Measurements from ENCODE around the gene CSTB. TPM values are rescaled to one million over a fixed set of nuclear protein-coding genes. Genes with fewer than 3 reads are reported as not detected.
"Not testable (repeated sequence)": the region's sequence is repeated elsewhere in the genome, so short reads cannot be mapped to it uniquely, and the experiment has no call there.

The CSTB gene, protein sequence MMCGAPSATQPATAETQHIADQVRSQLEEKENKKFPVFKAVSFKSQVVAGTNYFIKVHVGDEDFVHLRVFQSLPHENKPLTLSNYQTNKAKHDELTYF
- 45.6 TPM for polyA plus RNA-seq (2013, experiment 1 of 2)
- polyA plus RNA-seq (2013, experiment 2 of 2), result 48.2 TPM

- Histone ChIP-seq H3K4me3 (ENCODE audit: low read length) (peak within 1 kb of the TSS; percentile 98), H3K27me3 (ENCODE audit: insufficient read depth, low read length) (no peaks in the 10 kb centered on the region), H3K36me3 (ENCODE audit: insufficient read depth, low read length) (peaks cover 18% of the 10 kb centered on the region), H3K9ac (ENCODE audit: low read depth, low read length) (peak within 1 kb of the TSS; percentile 88), H3K9me3 (ENCODE audit: insufficient read depth, low read depth, low read length) (no peaks in the 10 kb centered on the region), H3K27ac (ENCODE audit: low read depth, low read length) (peak within 1 kb of the TSS; percentile 66; the same call in 1 of the 2 replicates), H3K4me1 (ENCODE audit: insufficient read depth, low read length) (peaks cover 22% of the 10 kb centered on the region)
- WGBS, result under 1% methylated on average over 71 of the region's 71 CpGs
These were observed at the start of gene CSTB for GRCh38 chr21:43775795-43776430. Gene CSTB, minus strand, starts transcription at chr21:43776308. Its CDS starts 39 bp downstream, at chr21:43776269.

DNA sequence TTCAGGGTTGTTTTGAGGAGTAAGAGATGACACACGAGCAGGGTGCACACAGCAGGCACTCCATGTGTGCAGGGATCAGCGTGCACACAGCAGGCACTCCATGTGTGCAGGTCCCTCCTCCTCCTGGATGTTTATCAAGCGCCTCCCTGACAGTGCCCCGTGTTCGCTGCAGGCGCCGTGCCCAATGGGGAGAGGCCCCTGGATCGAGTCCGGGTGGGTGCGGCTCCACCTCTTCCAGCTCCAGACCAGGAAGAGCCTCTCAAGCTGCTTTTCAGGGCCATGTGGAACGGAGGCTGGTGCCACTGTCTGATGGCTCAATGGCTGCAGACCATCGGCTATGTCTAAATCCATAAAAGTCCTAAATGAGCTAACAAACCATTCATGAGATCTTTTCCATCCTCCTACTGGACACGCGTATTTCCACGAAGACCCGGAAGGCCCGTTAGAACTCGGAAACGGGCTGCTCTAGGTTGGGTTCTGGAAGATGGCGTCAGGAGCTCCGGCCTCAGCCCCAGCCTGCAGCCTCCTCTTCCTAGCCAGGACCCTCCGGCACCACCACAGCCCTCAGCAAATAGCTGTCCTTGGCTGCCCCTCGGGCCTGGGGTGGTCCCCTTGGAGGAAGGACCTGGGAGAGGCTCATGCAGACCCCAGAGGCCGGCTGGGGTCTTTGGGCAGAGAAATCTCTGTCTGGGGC, 49.3 kb upstream of the CSTB start:
- Histone ChIP-seq H3K4me3 (ENCODE audit: low read length) (no peak overlapping the region), H3K9ac (ENCODE audit: low read depth, low read length) (no peak overlapping the region), H3K9me3 (ENCODE audit: insufficient read depth, low read depth, low read length) (no peaks in the 10 kb centered on the region), H3K36me3 (ENCODE audit: insufficient read depth, low read length) (no peaks in the 10 kb centered on the region), H3K27me3 (ENCODE audit: insufficient read depth, low read length) (no peaks in the 10 kb centered on the region), H3K27ac (ENCODE audit: low read depth, low read length) (no peak overlapping the region), H3K4me1 (ENCODE audit: insufficient read depth, low read length) (no peaks in the 10 kb centered on the region)
- WGBS, result 94% methylated on average over 24 of the region's 24 CpGs

DNA sequence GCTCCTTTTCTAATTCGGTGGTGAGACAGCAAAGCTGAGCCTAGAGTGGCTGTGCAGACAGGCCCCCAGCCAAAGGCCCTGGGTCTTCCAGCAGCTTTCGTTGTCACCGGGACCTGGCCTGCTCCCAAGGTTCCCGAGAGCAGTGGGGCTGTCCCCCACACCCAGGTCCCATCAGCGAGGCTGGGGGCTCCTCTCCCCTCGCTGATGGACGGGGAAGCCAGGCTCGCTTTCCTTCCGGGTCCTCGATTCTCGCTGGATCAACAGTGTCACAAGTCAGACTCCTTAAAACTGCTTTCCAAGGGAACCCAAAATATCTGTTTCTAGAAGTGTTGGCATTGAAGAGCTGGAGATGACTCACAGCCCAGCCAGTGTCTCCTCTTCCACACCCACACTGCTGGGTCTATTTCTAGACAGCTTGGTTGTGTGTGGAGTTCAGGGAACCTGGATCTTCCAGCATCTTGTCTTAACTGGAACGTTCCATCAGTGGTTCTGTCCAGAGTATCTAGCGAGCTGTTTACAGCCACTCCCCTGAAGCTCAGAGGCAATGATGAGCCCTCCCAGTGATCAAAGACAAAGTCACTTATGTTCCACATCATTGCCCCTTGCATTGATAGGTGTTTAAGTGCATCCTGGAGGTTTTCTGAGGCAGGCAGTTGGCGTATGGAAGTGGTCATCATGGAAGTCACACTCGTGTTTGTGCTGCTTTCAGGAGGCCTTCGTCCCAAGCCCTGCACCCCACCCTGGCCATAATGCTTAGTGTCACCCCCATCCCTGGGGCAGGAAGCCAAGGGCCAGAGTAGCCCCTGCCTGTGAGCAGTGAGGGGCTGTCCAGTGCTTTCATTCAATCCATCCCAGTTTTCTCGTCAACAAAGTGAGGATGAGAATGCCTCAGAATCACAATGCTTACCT, 48.5 kb upstream of the CSTB start:
- H3K9ac ChIP-seq (ENCODE audit: low read depth, low read length), result no peak overlapping the region
- H3K36me3 ChIP-seq (ENCODE audit: insufficient read depth, low read length), result no peaks in the 10 kb centered on the region
- H3K4me3 ChIP-seq (ENCODE audit: low read length), result no peak overlapping the region
- 91% methylated on average over 17 of the region's 17 CpGs for WGBS
- H3K27ac ChIP-seq (ENCODE audit: low read depth, low read length), result no peak overlapping the region
- H3K9me3 ChIP-seq (ENCODE audit: insufficient read depth, low read depth, low read length), result no peaks in the 10 kb centered on the region
- no peaks in the 10 kb centered on the region for H3K4me1 ChIP-seq (ENCODE audit: insufficient read depth, low read length)
- H3K27me3 ChIP-seq (ENCODE audit: insufficient read depth, low read length), result no peaks in the 10 kb centered on the region

- not testable (repeated sequence) for H3K9ac ChIP-seq (ENCODE audit: low read depth, low read length); H3K4me1 ChIP-seq (ENCODE audit: insufficient read depth, low read length); H3K9me3 ChIP-seq (ENCODE audit: insufficient read depth, low read depth, low read length); H3K27ac ChIP-seq (ENCODE audit: low read depth, low read length); H3K4me3 ChIP-seq (ENCODE audit: low read length); H3K27me3 ChIP-seq (ENCODE audit: insufficient read depth, low read length); H3K36me3 ChIP-seq (ENCODE audit: insufficient read depth, low read length)
- WGBS, result no CpG with 5 or more reads among the region's 5 CpGs
These were observed 46.6 kb upstream of the CSTB start for GRCh38 chr21:43822741-43823140.

DNA sequence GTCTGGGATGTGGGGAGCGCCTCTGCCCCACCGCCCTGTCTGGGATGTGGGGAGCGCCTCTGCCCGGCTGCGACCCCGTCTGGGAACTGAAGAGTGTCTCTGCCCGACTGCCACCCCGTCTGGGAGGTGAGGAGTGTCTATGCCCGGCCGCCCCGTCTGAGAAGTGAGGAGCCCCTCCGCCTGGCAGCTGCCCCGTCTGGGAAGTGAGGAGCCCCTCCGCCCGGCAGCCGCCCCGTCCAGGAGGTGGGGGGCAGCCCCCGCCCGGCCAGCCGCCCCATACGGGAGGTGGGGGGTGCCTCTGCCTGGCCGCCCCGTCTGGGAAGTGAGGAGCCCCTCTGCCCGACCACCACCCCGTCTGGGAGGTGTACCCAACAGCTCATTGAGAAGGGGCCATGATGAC, 46.1 kb upstream of the CSTB start:
- not testable (repeated sequence) for H3K27me3 ChIP-seq (ENCODE audit: insufficient read depth, low read length); H3K9ac ChIP-seq (ENCODE audit: low read depth, low read length); H3K4me1 ChIP-seq (ENCODE audit: insufficient read depth, low read length); H3K4me3 ChIP-seq (ENCODE audit: low read length); H3K36me3 ChIP-seq (ENCODE audit: insufficient read depth, low read length); H3K27ac ChIP-seq (ENCODE audit: low read depth, low read length); H3K9me3 ChIP-seq (ENCODE audit: insufficient read depth, low read depth, low read length)
- WGBS, result 97% methylated on average over 25 of the region's 25 CpGs

DNA sequence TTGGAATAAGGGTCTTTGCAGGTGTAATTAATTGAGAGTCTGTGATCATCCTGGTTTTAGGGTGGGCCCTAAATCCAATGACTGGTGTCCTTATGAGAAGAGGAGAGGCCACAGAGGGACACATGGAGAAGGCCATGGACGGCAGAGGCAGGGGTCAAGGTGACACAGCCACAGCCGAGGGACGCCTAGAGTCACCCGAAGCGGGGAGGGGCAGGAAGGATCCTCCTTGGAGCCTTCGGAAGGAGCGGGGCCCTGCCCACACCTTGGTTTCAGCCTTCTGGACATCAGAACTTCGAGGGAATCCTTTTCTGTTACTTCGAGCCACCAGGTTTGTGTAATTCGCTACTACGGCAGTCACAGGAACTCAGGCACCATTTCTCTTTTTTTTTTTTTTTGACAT, 44.4 kb upstream of the CSTB start:
- no peaks in the 10 kb centered on the region for H3K4me1 ChIP-seq (ENCODE audit: insufficient read depth, low read length)
- H3K9me3 ChIP-seq (ENCODE audit: insufficient read depth, low read depth, low read length), result no peaks in the 10 kb centered on the region
- H3K27me3 ChIP-seq (ENCODE audit: insufficient read depth, low read length), result no peaks in the 10 kb centered on the region
- H3K4me3 ChIP-seq (ENCODE audit: low read length), result no peak overlapping the region
- no peaks in the 10 kb centered on the region for H3K36me3 ChIP-seq (ENCODE audit: insufficient read depth, low read length)
- no peak overlapping the region for H3K9ac ChIP-seq (ENCODE audit: low read depth, low read length)
- WGBS, result 95% methylated on average over 11 of the region's 11 CpGs
- no peak overlapping the region for H3K27ac ChIP-seq (ENCODE audit: low read depth, low read length)

- H3K27ac ChIP-seq (ENCODE audit: low read depth, low read length), result no peak overlapping the region
- WGBS, result 90% methylated on average over 25 of the region's 25 CpGs
These were observed 43.6 kb upstream of the CSTB start for GRCh38 chr21:43819511-43820405.

GRCh38 chr21:43818685-43819084, 42.6 kb upstream of the CSTB start:
- H3K4me3 ChIP-seq (ENCODE audit: low read length), result no peak overlapping the region
- 73% methylated on average over 3 of the region's 3 CpGs for WGBS

More at GRCh38 chr21:43819511-43820405, 43.6 kb upstream of the CSTB start:
- Histone ChIP-seq H3K9me3 (ENCODE audit: insufficient read depth, low read depth, low read length) (no peaks in the 10 kb centered on the region), H3K9ac (ENCODE audit: low read depth, low read length) (no peak overlapping the region), H3K4me1 (ENCODE audit: insufficient read depth, low read length) (peaks cover 2% of the 10 kb centered on the region), H3K36me3 (ENCODE audit: insufficient read depth, low read length) (no peaks in the 10 kb centered on the region), H3K27me3 (ENCODE audit: insufficient read depth, low read length) (no peaks in the 10 kb centered on the region), H3K4me3 (ENCODE audit: low read length) (no peak overlapping the region)

DNA sequence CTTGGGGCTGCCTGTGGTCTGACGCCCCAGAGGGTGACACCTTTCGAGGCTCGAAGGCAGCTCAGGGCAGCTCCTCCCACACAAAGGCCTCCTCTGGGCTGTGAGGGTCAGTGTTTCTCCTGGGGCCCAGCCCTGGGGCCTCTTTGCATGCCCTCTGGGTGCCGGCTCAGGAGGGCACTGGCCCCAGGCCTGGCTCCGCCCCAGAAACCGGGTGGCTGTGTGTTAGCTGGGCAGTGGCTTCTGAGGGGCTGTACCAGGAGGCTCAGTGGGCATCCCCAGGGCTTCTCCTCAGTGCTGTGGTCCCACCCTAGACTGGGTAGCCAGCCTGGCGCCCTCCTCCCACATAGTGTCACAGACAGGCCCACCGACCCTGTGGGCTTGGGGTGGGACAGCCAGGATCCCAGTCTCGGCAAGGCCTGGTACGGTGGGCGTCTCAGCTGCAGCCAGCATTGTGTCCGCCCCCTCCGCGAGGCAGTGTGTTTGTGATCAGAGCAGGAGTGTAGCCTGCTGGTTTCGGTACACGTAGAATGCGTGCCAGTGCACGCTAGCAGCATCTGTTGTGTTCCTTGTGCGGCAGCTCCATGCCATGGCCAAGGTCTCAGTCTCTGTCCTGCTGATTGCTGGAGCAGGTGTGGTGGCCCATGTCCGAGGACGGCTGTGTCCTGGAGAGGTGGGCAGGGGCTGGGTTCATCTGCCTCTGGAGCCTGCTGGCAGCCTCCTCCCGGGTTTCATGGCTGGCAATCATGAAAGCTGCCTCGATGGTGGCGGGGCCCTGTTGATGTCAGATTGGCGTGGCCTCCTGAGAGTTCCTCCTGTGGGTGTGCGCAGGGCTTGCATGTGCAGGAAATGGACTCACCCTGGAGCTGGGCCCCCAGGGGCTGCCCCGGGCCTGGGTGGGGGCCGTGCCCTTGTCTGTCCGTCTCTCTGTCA, 41.3 kb upstream of the CSTB start:
- 90% methylated on average over 29 of the region's 29 CpGs for WGBS
- H3K36me3 ChIP-seq (ENCODE audit: insufficient read depth, low read length), result no peaks in the 10 kb centered on the region
- H3K4me1 ChIP-seq (ENCODE audit: insufficient read depth, low read length), result peaks cover 9% of the 10 kb centered on the region
- H3K27me3 ChIP-seq (ENCODE audit: insufficient read depth, low read length), result no peaks in the 10 kb centered on the region
- no peak overlapping the region for H3K27ac ChIP-seq (ENCODE audit: low read depth, low read length)
- H3K4me3 ChIP-seq (ENCODE audit: low read length), result no peak overlapping the region
- H3K9ac ChIP-seq (ENCODE audit: low read depth, low read length), result no peak overlapping the region
- no peaks in the 10 kb centered on the region for H3K9me3 ChIP-seq (ENCODE audit: insufficient read depth, low read depth, low read length)

More at GRCh38 chr21:43818685-43819084, 42.6 kb upstream of the CSTB start:
- Histone ChIP-seq H3K27ac (ENCODE audit: low read depth, low read length) (no peak overlapping the region), H3K36me3 (ENCODE audit: insufficient read depth, low read length) (no peaks in the 10 kb centered on the region), H3K27me3 (ENCODE audit: insufficient read depth, low read length) (no peaks in the 10 kb centered on the region), H3K9me3 (ENCODE audit: insufficient read depth, low read depth, low read length) (no peaks in the 10 kb centered on the region), H3K9ac (ENCODE audit: low read depth, low read length) (no peak overlapping the region), H3K4me1 (ENCODE audit: insufficient read depth, low read length) (peaks cover 9% of the 10 kb centered on the region)

All from HUES64 (cell line).